NCI-H2029 (cell line): ENCODE data around the gene NME9.
A peak's percentile ranks its signal among the peaks of the same experiment; 100 is the strongest.
"Not testable (repeated sequence)": the region's sequence is repeated elsewhere in the genome, so short reads cannot be mapped to it uniquely, and the experiment has no call there.

Source experiments
- DNase-seq: peaks from one replicate; lab custom pipeline; 2025; lab: John Stamatoyannopoulos, UW

Gene NME9

GRCh38 chr3:138329127-138329983 lies at the start of gene NME9:
TSS of gene NME9 (minus strand) at chr3:138329851. CDS start at chr3:138329335, 516 bp downstream.
- peak; percentile 91 for DNase-seq

GRCh38 chr3:138378990-138379389 lies 49.3 kb upstream of the NME9 start:
- DNase-seq: no peak

- DNase-seq: no peak
Measured at GRCh38 chr3:138378331-138378730, 48.7 kb upstream of the NME9 start.

- no peak for DNase-seq
Measured at GRCh38 chr3:138377804-138378203, 48.2 kb upstream of the NME9 start.

- DNase-seq: not testable (repeated sequence)
Measured at GRCh38 chr3:138377212-138377611, 47.6 kb upstream of the NME9 start.

GRCh38 chr3:138376663-138377062 lies 47.0 kb upstream of the NME9 start:
- no peak for DNase-seq

- no peak for DNase-seq
Measured at GRCh38 chr3:138375447-138375846, 45.8 kb upstream of the NME9 start.

- DNase-seq: no peak
Measured at GRCh38 chr3:138374573-138375134, 45.0 kb upstream of the NME9 start.

GRCh38 chr3:138373736-138374094 lies 44.1 kb upstream of the NME9 start:
- DNase-seq: no peak

GRCh38 chr3:138373087-138373735 lies 43.6 kb upstream of the NME9 start:
- no peak for DNase-seq

- DNase-seq: no peak
Measured at GRCh38 chr3:138371070-138371965, 41.7 kb upstream of the NME9 start.

- no peak for DNase-seq
Measured at GRCh38 chr3:138370321-138370720, 40.7 kb upstream of the NME9 start.

- DNase-seq: no peak
Measured at GRCh38 chr3:138369151-138369900, 39.7 kb upstream of the NME9 start.

GRCh38 chr3:138367911-138368310 lies 38.3 kb upstream of the NME9 start:
- DNase-seq: no peak

GRCh38 chr3:138367326-138367850 lies 37.7 kb upstream of the NME9 start:
- no peak for DNase-seq

- no peak for DNase-seq
Measured at GRCh38 chr3:138366006-138366759, 36.5 kb upstream of the NME9 start.

GRCh38 chr3:138365253-138365555 lies 35.6 kb upstream of the NME9 start:
- no peak for DNase-seq

- DNase-seq: no peak
Measured at GRCh38 chr3:138364356-138365252, 35.0 kb upstream of the NME9 start.

GRCh38 chr3:138363322-138363721 lies 33.7 kb upstream of the NME9 start:
- DNase-seq: no peak

- no peak for DNase-seq
Measured at GRCh38 chr3:138362538-138362937, 32.9 kb upstream of the NME9 start.
